ENCODE data around the gene GRIK4. TPM values are rescaled to one million over a fixed set of nuclear protein-coding genes. Genes with fewer than 3 reads are reported as not detected.

GRIK4 gene
- total RNA-seq, 1 donor from 2014 or later, result 2.2 TPM

DNA sequence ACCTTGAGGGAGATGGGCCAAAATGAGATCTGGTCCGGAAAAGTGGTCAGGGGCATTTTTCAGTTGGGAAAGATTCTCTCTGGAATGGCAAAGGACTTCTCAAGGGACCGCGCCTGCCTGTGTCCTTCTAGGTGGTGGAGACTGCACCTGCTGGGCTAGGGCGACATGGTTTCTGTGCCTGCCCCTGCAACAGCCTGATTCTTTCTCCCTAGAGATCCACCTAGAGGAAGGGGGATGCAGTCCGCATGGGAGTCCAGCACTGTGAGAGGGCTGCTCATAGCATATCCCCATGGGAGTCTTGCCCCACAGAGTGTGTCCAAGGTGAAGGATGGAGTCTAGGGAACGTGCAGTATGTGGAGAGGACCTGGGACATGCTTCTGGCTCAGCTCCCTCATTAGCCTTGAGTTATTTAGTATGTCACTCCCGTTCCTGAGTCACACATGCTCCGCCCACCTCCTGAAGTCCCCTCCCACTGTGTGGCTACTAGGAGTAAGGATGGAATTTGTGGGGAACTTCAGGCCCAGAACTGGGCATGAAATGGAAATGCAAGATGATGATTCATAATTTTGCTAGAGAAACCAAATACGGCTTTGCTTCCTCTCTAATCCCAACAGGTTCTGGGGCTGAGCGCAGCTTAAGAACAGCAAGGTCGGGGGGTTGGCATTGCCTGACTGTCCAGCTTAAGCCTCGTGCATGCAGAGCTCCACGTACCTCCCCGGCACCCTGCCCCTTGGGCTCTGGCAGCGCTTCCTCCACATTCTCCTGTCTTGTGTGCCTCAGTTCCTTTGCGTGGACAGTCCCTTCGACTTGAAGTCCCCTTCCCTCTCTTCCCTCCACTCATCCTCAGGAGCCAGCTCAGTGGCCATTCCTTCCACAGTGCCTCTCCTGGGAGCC lies 35.0 kb downstream of the GRIK4 start:
- Mint-ChIP-seq H3K27me3 (ENCODE audit: low read depth, unreplicated experiment) (no peaks in the 10 kb centered on the region), H3K4me1 (ENCODE audit: low read depth, unreplicated experiment) (peaks cover 51% of the 10 kb centered on the region), H3K27ac (ENCODE audit: unreplicated experiment) (peak overlapping the region; percentile 90), H3K36me3 (ENCODE audit: low read depth, unreplicated experiment) (no peaks in the 10 kb centered on the region), H3K4me3 (ENCODE audit: unreplicated experiment) (no peak overlapping the region), H3K9me3 (ENCODE audit: unreplicated experiment) (no peaks in the 10 kb centered on the region)
- H3K27ac ChIP-seq (ENCODE audit: low read depth, low read length), result peak overlapping the region; percentile 53
- H3K79me2 ChIP-seq (ENCODE audit: insufficient read depth, low read length), result no peaks in the 10 kb centered on the region
- peak overlapping the region; percentile 12 for H2AFZ ChIP-seq (ENCODE audit: low read depth, low read length)
- no peaks in the 10 kb centered on the region for H3K9me3 ChIP-seq (ENCODE audit: insufficient read depth, low read depth, low read length)
- DNase-seq (ENCODE audit: low read depth) (peak; percentile 97), FAIRE-seq (peak; percentile 100)
- no peaks in the 10 kb centered on the region for H4K20me1 ChIP-seq (ENCODE audit: insufficient read depth, low read length)
- H3K27me3 ChIP-seq (ENCODE audit: insufficient read depth, low read length), result no peaks in the 10 kb centered on the region
- peak overlapping the region; percentile 56 for H3K4me2 ChIP-seq (ENCODE audit: low read length)
- H3K36me3 ChIP-seq (ENCODE audit: insufficient read depth, low read length), result no peaks in the 10 kb centered on the region
- H3K4me1 ChIP-seq (ENCODE audit: insufficient read depth, low read length), result peaks cover 28% of the 10 kb centered on the region
- H3K4me3 ChIP-seq (ENCODE audit: insufficient read depth, low read depth, low read length), result no peak overlapping the region
- peak overlapping the region; percentile 40 for H3K9ac ChIP-seq (ENCODE audit: low read length)
- TF ChIP-seq, protein P1, sequence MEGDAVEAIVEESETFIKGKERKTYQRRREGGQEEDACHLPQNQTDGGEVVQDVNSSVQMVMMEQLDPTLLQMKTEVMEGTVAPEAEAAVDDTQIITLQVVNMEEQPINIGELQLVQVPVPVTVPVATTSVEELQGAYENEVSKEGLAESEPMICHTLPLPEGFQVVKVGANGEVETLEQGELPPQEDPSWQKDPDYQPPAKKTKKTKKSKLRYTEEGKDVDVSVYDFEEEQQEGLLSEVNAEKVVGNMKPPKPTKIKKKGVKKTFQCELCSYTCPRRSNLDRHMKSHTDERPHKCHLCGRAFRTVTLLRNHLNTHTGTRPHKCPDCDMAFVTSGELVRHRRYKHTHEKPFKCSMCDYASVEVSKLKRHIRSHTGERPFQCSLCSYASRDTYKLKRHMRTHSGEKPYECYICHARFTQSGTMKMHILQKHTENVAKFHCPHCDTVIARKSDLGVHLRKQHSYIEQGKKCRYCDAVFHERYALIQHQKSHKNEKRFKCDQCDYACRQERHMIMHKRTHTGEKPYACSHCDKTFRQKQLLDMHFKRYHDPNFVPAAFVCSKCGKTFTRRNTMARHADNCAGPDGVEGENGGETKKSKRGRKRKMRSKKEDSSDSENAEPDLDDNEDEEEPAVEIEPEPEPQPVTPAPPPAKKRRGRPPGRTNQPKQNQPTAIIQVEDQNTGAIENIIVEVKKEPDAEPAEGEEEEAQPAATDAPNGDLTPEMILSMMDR (IDR thresholded peaks at IDR 0.05; ENCODE audit: insufficient read depth, low read depth, low read length), result no peak
- no peak for TF ChIP-seq EZH2 (IDR thresholded peaks at IDR 0.05; ENCODE audit: insufficient read depth, low read length)

DNA sequence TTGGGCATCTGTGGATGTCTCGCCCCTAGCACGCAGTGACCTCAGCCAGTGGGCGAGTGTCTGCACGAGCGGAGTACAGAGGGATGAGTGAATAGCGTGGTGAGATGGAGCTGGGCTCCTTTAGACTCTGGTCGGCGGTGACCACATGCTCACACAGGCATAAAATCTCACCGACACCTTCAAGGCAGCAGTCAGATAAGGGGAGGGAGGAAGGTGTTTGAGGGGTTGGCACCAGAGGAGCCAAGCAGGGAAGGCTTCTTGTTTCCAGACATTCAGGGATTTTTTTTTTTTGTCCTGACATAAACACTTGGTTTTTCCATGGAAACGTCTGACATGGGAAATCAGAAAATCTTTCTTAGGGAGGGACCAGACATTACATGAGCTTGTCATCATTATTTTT lies 35.8 kb downstream of the GRIK4 start:
- DNase-seq (ENCODE audit: low read depth) (peak; percentile 32), FAIRE-seq (no peak)
- Mint-ChIP-seq H3K36me3 (ENCODE audit: low read depth, unreplicated experiment) (no peaks in the 10 kb centered on the region), H3K4me3 (ENCODE audit: unreplicated experiment) (no peak overlapping the region), H3K9me3 (ENCODE audit: unreplicated experiment) (no peaks in the 10 kb centered on the region), H3K27me3 (ENCODE audit: low read depth, unreplicated experiment) (no peaks in the 10 kb centered on the region), H3K27ac (ENCODE audit: unreplicated experiment) (peak overlapping the region; percentile 90), H3K4me1 (ENCODE audit: low read depth, unreplicated experiment) (peaks cover 56% of the 10 kb centered on the region)
- Histone ChIP-seq H3K4me1 (ENCODE audit: insufficient read depth, low read length) (peaks cover 28% of the 10 kb centered on the region), H3K79me2 (ENCODE audit: insufficient read depth, low read length) (no peaks in the 10 kb centered on the region), H2AFZ (ENCODE audit: low read depth, low read length) (peak overlapping the region; percentile 12), H3K4me3 (ENCODE audit: insufficient read depth, low read depth, low read length) (no peak overlapping the region), H4K20me1 (ENCODE audit: insufficient read depth, low read length) (no peaks in the 10 kb centered on the region), H3K27me3 (ENCODE audit: insufficient read depth, low read length) (no peaks in the 10 kb centered on the region), H3K36me3 (ENCODE audit: insufficient read depth, low read length) (no peaks in the 10 kb centered on the region), H3K9me3 (ENCODE audit: insufficient read depth, low read depth, low read length) (no peaks in the 10 kb centered on the region), H3K4me2 (ENCODE audit: low read length) (peak overlapping the region; percentile 56), H3K27ac (ENCODE audit: low read depth, low read length) (peak overlapping the region; percentile 53), H3K9ac (ENCODE audit: low read length) (peak overlapping the region; percentile 40)
- TF ChIP-seq EZH2 (IDR thresholded peaks at IDR 0.05; ENCODE audit: insufficient read depth, low read length), result no peak
- TF ChIP-seq, protein P1 (IDR thresholded peaks at IDR 0.05; ENCODE audit: insufficient read depth, low read depth, low read length), result no peak
